GM12878 (cell line): ENCODE measurements around the gene MTIF3. TPM values are rescaled to one million over a fixed set of nuclear protein-coding genes. Genes with fewer than 3 reads are reported as not detected.

ENCODE experiments used
- ATF7 ChIP-seq: fragments of 450-650 bp; IDR thresholded peaks from 2 replicates; pipeline ENCODE4 v1.6.1; 2016; ENCODE audit warnings: low read depth, mild to moderate bottlenecking
- BHLHE40 ChIP-seq, 2 experiments: fragments of 450-650 bp in 1 of 2; IDR thresholded peaks; 2 replicates each; pipeline ENCODE4 v1.6.1; 2011 to 2017; ENCODE audit warnings: low read depth in 2 of 2, borderline replicate concordance in 1 of 2, improper control_type of control experiment in 1 of 2, low read length in 1 of 2, mild to moderate bottlenecking in 1 of 2
- BMI1 ChIP-seq: fragments of 450-650 bp; IDR thresholded peaks from 2 replicates; pipeline ENCODE4 v1.6.1; 2016; ENCODE audit warnings: mild to moderate bottlenecking, moderate library complexity, borderline replicate concordance
- CHD1 ChIP-seq: IDR thresholded peaks from 2 replicates; pipeline ENCODE4 v1.6.1; 2012; ENCODE audit warnings: low read depth, low read length, improper control_type of control experiment
- ELK1 ChIP-seq: IDR thresholded peaks from 2 replicates; pipeline ENCODE4 v1.6.1; 2012; ENCODE audit warnings: low read depth, low read length, improper control_type of control experiment
- ESRRA ChIP-seq: IDR thresholded peaks from 2 replicates; pipeline ENCODE4 v1.6.1; 2012; ENCODE audit warnings: mild to moderate bottlenecking, low read length, improper control_type of control experiment
- FOS ChIP-seq: IDR thresholded peaks from 3 replicates; pipeline ENCODE4 v1.6.1; 2011; ENCODE audit warnings: borderline replicate concordance; ENCODE audit not compliant: insufficient read length; ENCODE audit errors: extremely low read depth
- HCFC1 ChIP-seq: fragments of 150-350 bp; IDR thresholded peaks from 2 replicates; pipeline ENCODE4 v1.6.1; 2014; ENCODE audit warnings: low read length
- MEF2A ChIP-seq: IDR thresholded peaks from 2 replicates; pipeline ENCODE4 v1.6.1; 2011; ENCODE audit warnings: low read depth, mild to moderate bottlenecking, low read length, moderate library complexity; ENCODE audit not compliant: insufficient read depth
- NBN ChIP-seq: fragments of 450-650 bp; IDR thresholded peaks from 2 replicates; pipeline ENCODE4 v1.6.1; 2016
- PAX8 ChIP-seq: fragments of 450-650 bp; IDR thresholded peaks from 2 replicates; pipeline ENCODE4 v1.6.1; 2017; ENCODE audit warnings: mild to moderate bottlenecking, moderate library complexity
- SREBF1 ChIP-seq: IDR thresholded peaks from 2 replicates; pipeline ENCODE4 v1.6.1; 2012; ENCODE audit warnings: mild to moderate bottlenecking, low read length
- ZNF592 ChIP-seq: fragments of 450-650 bp; IDR thresholded peaks from 2 replicates; pipeline ENCODE4 v1.6.1; 2017; ENCODE audit warnings: mild to moderate bottlenecking, moderate library complexity
- polyA plus RNA-seq, 11 experiments: library from polyadenylated mRNA; depleted of rRNA in 4 of 11; unstranded in 6 of 11; stranded (reverse) in 5 of 11; fragments of >200 nt; fragmentation: Nextera tagmentation in 4 of 11; fragmentation: Illumina TruSeq in 1 of 11; extraction: Ambion mirVana in 4 of 11; extraction: Trizol in 1 of 11; gene quantifications; 1 replicate in 1 of 11; 2 replicates in 10 of 11; pipeline versions ENCODE4 v1.2.1 to v1.2.3, GENCODE V29; 2011 to 2016; ENCODE audit warnings: inconsistent platforms in 2 of 11, missing spikeins in 2 of 11, low read depth in 1 of 11
- total RNA-seq, 4 experiments: library from RNA; depleted of rRNA in 3 of 4; stranded (reverse); fragments of >200 nt in 3 of 4; fragmentation: Illumina TruSeq in 1 of 4; extraction: Trizol in 1 of 4; gene quantifications; 2 replicates each; pipeline versions ENCODE4 v1.2.1 to v1.2.3, GENCODE V29; 2013 to 2021

The MTIF3 gene
- total and polyA plus RNA-seq, 10 of the 15 experiments (the other 5 are each of a cell fraction or from before 2014, with no cell fraction given), result 22.4 to 73.9 (median 49.7) TPM

GRCh38 chr13:27449936-27450828 lies at the start of gene MTIF3 (continued):
- TF ChIP-seq ZNF592, result no peak
- TF ChIP-seq BMI1, result no peak
- TF ChIP-seq FOS, result no peak
- no peak for TF ChIP-seq ATF7
- TF ChIP-seq HCFC1, result peak; percentile 48
- peak; percentile 41; the same call in 1 of the 2 replicates for TF ChIP-seq ELK1
- TF ChIP-seq NBN, result peak; percentile 90
- no peak for TF ChIP-seq PAX8
- 0 out of 2 replicates have a peak, but pooled peaks have one; percentile 53 for TF ChIP-seq CHD1
- no peak for TF ChIP-seq ESRRA
- TF ChIP-seq MEF2A, result 0 out of 2 replicates have a peak, but pooled peaks have one; percentile 15
- TF ChIP-seq BHLHE40 (IDR thresholded peaks at IDR 0.05; ENCODE audit: borderline replicate concordance in 1 of 2, low read depth in 2 of 2, low read length in 1 of 2), result peak; percentile 25 to 74; a peak in 2 of 4 replicates
- no peak for TF ChIP-seq SREBF1
